Measurements from ENCODE around the gene NPIPB8.
"Not testable (repeated sequence)": the region's sequence is repeated elsewhere in the genome, so short reads cannot be mapped to it uniquely, and the experiment has no call there.

The NPIPB8 gene

GRCh38 chr16:28636093-28636823 lies 1.6 kb upstream of the NPIPB8 start:
- not testable (repeated sequence) for DNase-seq

GRCh38 chr16:28638359-28638758 lies 494 bp downstream of the NPIPB8 start:
- DNase-seq, result not testable (repeated sequence)

GRCh38 chr16:28639959-28640358 lies 2.1 kb downstream of the NPIPB8 start:
- not testable (repeated sequence) for DNase-seq

GRCh38 chr16:28666264-28666663 lies 28.4 kb downstream of the NPIPB8 start:
- DNase-seq, result not testable (repeated sequence)

- not testable (repeated sequence) for DNase-seq
Measured at GRCh38 chr16:28667480-28667879, 29.6 kb downstream of the NPIPB8 start.

- not testable (repeated sequence) for DNase-seq
Measured at GRCh38 chr16:28668199-28668598, 30.3 kb downstream of the NPIPB8 start.

GRCh38 chr16:28688327-28688952 lies 50.6 kb downstream of the NPIPB8 start:
- not testable (repeated sequence) for DNase-seq

GRCh38 chr16:28689425-28689824 lies 51.6 kb downstream of the NPIPB8 start:
- DNase-seq, result not testable (repeated sequence)

- DNase-seq, result not testable (repeated sequence)
Measured at GRCh38 chr16:28691722-28692121, 53.9 kb downstream of the NPIPB8 start.

- not testable (repeated sequence) for DNase-seq
Measured at GRCh38 chr16:28693257-28693950, 55.5 kb downstream of the NPIPB8 start.

GRCh38 chr16:28699792-28700191 lies 61.9 kb downstream of the NPIPB8 start:
- not testable (repeated sequence) for DNase-seq

- not testable (repeated sequence) for DNase-seq
Measured at GRCh38 chr16:28700349-28700748, 62.5 kb downstream of the NPIPB8 start.

- DNase-seq, result not testable (repeated sequence)
Measured at GRCh38 chr16:28701384-28701783, 63.5 kb downstream of the NPIPB8 start.

GRCh38 chr16:28704246-28704645 lies 66.4 kb downstream of the NPIPB8 start:
- DNase-seq, result not testable (repeated sequence)
